ENCODE data around the gene TOM1. TPM values are rescaled to one million over a fixed set of nuclear protein-coding genes. Genes with fewer than 3 reads are reported as not detected.

TOM1 gene
- total RNA-seq, 2 experiments from 2014 or later = 211 to 219 TPM

- Histone ChIP-seq H3K9me3 (ENCODE audit: control insufficient read depth in 1 of 2, insufficient read depth in 1 of 2, low read length in 2 of 2) (no peaks in the 10 kb centered on the region), H3K36me3 (ENCODE audit: insufficient read depth, low read length) (no peaks in the 10 kb centered on the region), H3K4me1 (ENCODE audit: insufficient read depth, low read length) (peaks cover 8% of the 10 kb centered on the region), H3K27me3 (ENCODE audit: control insufficient read depth in 1 of 2, insufficient read depth in 2 of 2, low read length in 2 of 2) (peaks cover 0 to 21% of the 10 kb centered on the region in 2 experiments), H3K27ac (ENCODE audit: low read depth in 1 of 2, low read length in 2 of 2) (no peak overlapping the region), H3K4me3 (ENCODE audit: low read length) (no peak overlapping the region)
- Mint-ChIP-seq H3K27me3 (peaks cover 55% of the 10 kb centered on the region), H3K36me3 (ENCODE audit: low read depth) (peaks cover 4% of the 10 kb centered on the region), H3K9me3 (no peaks in the 10 kb centered on the region), H3K4me1 (ENCODE audit: low read depth) (peaks cover 8% of the 10 kb centered on the region), H3K27ac (no peak overlapping the region), H3K4me3 (no peak overlapping the region)
- intact Hi-C loops (cut with DNase I, micrococcal nuclease) = no loop called here
- ChIA-PET POLR2A (no interaction called here), CTCF (no interaction called here)
- DNase-seq (no peak), ATAC-seq (ENCODE audit: poor library complexity) (no peak)
- no peak for TF ChIP-seq CTCF (IDR thresholded peaks at IDR 0.05)
Measured at GRCh38 chr22:35368386-35368785, 68.7 kb downstream of the TOM1 start.

DNA sequence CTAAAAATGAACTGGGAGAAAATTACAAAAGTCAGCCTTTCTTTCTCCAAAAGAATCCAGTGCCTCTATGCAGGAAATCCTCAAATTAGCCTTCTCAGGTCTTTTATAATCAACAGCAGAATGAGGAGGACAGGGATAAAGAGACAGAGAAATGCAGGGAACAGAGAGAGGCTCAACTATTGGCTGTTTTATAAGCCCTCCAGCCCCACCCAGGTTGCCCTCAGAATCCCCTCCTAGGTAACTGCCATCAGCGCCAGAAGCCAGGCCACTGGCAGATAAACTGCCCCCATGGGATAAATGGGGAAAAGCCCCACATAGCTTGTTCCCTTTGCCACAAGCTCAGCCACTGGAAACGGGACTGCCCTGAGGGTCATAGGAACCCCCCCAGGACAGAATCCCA is 70.3 kb downstream of the TOM1 start:
- H3K4me3 Mint-ChIP-seq = no peak overlapping the region
- Histone ChIP-seq H3K4me3 (ENCODE audit: low read length) (no peak overlapping the region), H3K9me3 (ENCODE audit: control insufficient read depth in 1 of 2, insufficient read depth in 1 of 2, low read length in 2 of 2) (no peaks in the 10 kb centered on the region), H3K27ac (ENCODE audit: low read depth in 1 of 2, low read length in 2 of 2) (no peak overlapping the region), H3K27me3 (ENCODE audit: control insufficient read depth in 1 of 2, insufficient read depth in 2 of 2, low read length in 2 of 2) (peaks cover 0 to 21% of the 10 kb centered on the region in 2 experiments), H3K4me1 (ENCODE audit: insufficient read depth, low read length) (peaks cover 8% of the 10 kb centered on the region), H3K36me3 (ENCODE audit: insufficient read depth, low read length) (no peaks in the 10 kb centered on the region)
- peaks cover 8% of the 10 kb centered on the region for H3K4me1 Mint-ChIP-seq (ENCODE audit: low read depth)
- H3K27ac Mint-ChIP-seq = no peak overlapping the region
- peaks cover 4% of the 10 kb centered on the region for H3K36me3 Mint-ChIP-seq (ENCODE audit: low read depth)
- POLR2A ChIA-PET = no interaction called here
- DNase-seq (no peak), ATAC-seq (ENCODE audit: poor library complexity) (no peak)
- CTCF ChIA-PET = no interaction called here
- intact Hi-C loops (cut with DNase I, micrococcal nuclease) = no loop called here
- no peak for TF ChIP-seq CTCF (IDR thresholded peaks at IDR 0.05)
- peaks cover 52% of the 10 kb centered on the region for H3K27me3 Mint-ChIP-seq
- no peaks in the 10 kb centered on the region for H3K9me3 Mint-ChIP-seq

- ChIA-PET POLR2A (no interaction called here), CTCF (no interaction called here)
- Histone ChIP-seq H3K9me3 (ENCODE audit: control insufficient read depth in 1 of 2, insufficient read depth in 1 of 2, low read length in 2 of 2) (no peaks in the 10 kb centered on the region), H3K36me3 (ENCODE audit: insufficient read depth, low read length) (no peaks in the 10 kb centered on the region), H3K27me3 (ENCODE audit: control insufficient read depth in 1 of 2, insufficient read depth in 2 of 2, low read length in 2 of 2) (peaks cover 0 to 2% of the 10 kb centered on the region in 2 experiments), H3K4me3 (ENCODE audit: low read length) (no peak overlapping the region), H3K27ac (ENCODE audit: low read depth in 1 of 2, low read length in 2 of 2) (no peak overlapping the region), H3K4me1 (ENCODE audit: insufficient read depth, low read length) (peaks cover 21% of the 10 kb centered on the region)
- peaks cover 26% of the 10 kb centered on the region for H3K27me3 Mint-ChIP-seq
- peaks cover 4% of the 10 kb centered on the region for H3K36me3 Mint-ChIP-seq (ENCODE audit: low read depth)
- no peak for ATAC-seq (ENCODE audit: poor library complexity)
- no peak for DNase-seq
- no peak overlapping the region for H3K27ac Mint-ChIP-seq
- H3K9me3 Mint-ChIP-seq = no peaks in the 10 kb centered on the region
- intact Hi-C loops (cut with DNase I, micrococcal nuclease) = no loop called here
- H3K4me3 Mint-ChIP-seq = no peak overlapping the region
- peaks cover 18% of the 10 kb centered on the region for H3K4me1 Mint-ChIP-seq (ENCODE audit: low read depth)
- TF ChIP-seq CTCF (IDR thresholded peaks at IDR 0.05) = no peak
Measured at GRCh38 chr22:35373781-35374180, 74.1 kb downstream of the TOM1 start.

Measured in CD4-positive, alpha-beta T cell (primary cell).